ENCODE results near the gene OR8J1. TPM values are rescaled to one million over a fixed set of nuclear protein-coding genes. Genes with fewer than 3 reads are reported as not detected.

The OR8J1 gene
- total RNA-seq, 1 donor from 2014 or later = not detected

DNA sequence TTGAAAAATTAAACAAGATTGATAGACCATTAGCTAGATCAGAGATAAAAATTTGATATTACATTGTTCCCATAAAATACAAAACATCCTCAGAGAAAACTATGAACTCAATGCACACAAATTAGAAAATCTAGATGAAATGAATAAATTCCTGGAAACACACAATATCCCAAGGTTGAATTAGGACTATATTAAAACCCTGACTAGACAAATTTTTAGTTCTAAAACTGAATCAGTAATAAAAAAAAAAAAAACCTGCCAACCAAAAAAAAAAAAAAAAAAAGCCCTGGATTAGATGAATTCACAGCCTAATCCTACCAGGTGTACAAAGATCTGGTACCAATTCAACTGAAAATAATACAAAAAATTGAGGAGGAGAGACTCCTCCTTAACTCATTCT, 13.8 kb upstream of the OR8J1 start:
- Histone ChIP-seq H3K27me3 (ENCODE audit: low read depth) (no peaks in the 10 kb centered on the region), H3K4me1 (no peaks in the 10 kb centered on the region), H3K27ac (replicated peaks) (no peak overlapping the region), H3K4me3 (no peak overlapping the region), H3K36me3 (no peaks in the 10 kb centered on the region), H3K9me3 (replicated peaks) (peaks cover 42% of the 10 kb centered on the region)
- TF ChIP-seq, protein P1, sequence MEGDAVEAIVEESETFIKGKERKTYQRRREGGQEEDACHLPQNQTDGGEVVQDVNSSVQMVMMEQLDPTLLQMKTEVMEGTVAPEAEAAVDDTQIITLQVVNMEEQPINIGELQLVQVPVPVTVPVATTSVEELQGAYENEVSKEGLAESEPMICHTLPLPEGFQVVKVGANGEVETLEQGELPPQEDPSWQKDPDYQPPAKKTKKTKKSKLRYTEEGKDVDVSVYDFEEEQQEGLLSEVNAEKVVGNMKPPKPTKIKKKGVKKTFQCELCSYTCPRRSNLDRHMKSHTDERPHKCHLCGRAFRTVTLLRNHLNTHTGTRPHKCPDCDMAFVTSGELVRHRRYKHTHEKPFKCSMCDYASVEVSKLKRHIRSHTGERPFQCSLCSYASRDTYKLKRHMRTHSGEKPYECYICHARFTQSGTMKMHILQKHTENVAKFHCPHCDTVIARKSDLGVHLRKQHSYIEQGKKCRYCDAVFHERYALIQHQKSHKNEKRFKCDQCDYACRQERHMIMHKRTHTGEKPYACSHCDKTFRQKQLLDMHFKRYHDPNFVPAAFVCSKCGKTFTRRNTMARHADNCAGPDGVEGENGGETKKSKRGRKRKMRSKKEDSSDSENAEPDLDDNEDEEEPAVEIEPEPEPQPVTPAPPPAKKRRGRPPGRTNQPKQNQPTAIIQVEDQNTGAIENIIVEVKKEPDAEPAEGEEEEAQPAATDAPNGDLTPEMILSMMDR (IDR thresholded peaks at IDR 0.05; ENCODE audit: borderline replicate concordance) = no peak
- intact Hi-C loops (cut with micrococcal nuclease) = no loop called here
- no peak for DNase-seq

DNA sequence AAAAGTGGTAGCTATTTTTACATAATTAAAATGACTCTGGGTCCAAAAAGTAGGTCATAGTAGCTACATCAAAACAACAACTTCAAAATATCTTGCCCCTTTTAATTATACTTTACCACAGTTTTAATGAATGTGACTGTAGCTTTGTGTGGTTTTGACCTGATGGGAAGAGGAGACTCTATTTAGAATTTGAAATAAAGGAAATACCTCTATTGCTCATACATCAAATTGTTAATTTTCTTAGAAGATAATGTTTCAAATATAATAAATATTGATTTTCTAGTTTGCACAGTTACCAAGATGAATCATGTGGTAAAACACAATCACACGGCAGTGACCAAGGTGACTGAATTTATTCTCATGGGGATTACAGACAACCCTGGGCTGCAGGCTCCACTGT, 8.4 kb upstream of the OR8J1 start, which contains the start of gene OR8K1:
Gene OR8K1 (plus strand): TSS at position 301 of the 400 bp plus-strand sequence. CDS start 0 bp downstream, at position 301.
- Histone ChIP-seq H3K4me1 (no peaks in the 10 kb centered on the region), H3K36me3 (no peaks in the 10 kb centered on the region), H3K27ac (replicated peaks) (no peak within 1 kb of the TSS), H3K9me3 (replicated peaks) (peaks cover 22% of the 10 kb centered on the region), H3K27me3 (ENCODE audit: low read depth) (no peaks in the 10 kb centered on the region), H3K4me3 (no peak within 1 kb of the TSS)
- DNase-seq = no peak
- TF ChIP-seq, protein P1 (IDR thresholded peaks at IDR 0.05; ENCODE audit: borderline replicate concordance) = no peak
- intact Hi-C loops (cut with micrococcal nuclease) = no loop called here

DNA sequence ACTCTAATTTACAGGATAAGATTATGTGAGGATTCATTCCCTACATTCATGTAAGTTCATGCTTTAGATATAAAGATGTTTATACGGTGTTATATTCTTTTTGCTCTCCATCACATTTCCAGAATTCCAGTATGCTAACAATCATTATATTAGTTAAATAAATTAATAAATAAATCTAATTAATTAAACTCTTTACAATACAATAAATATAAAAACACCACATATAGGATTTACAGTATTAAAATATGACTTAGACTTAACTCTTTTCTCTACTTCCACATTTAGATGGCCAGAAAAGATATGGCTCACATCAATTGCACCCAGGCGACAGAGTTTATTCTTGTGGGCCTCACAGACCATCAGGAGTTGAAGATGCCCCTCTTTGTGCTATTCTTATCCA, 21.2 kb downstream of the OR8J1 start, which contains the start of gene OR8U1:
Gene OR8U1 (plus strand): TSS at position 301 of the 400 bp plus-strand sequence. CDS start 0 bp downstream, at position 301.
- no peaks in the 10 kb centered on the region for H3K27me3 ChIP-seq (ENCODE audit: low read depth)
- no peak within 1 kb of the TSS for H3K27ac ChIP-seq (replicated peaks)
- H3K36me3 ChIP-seq = no peaks in the 10 kb centered on the region
- intact Hi-C loops (cut with micrococcal nuclease) = no loop called here
- no peak for DNase-seq
- no peaks in the 10 kb centered on the region for H3K9me3 ChIP-seq (replicated peaks)
- no peaks in the 10 kb centered on the region for H3K4me1 ChIP-seq
- TF ChIP-seq, protein P1 (IDR thresholded peaks at IDR 0.05; ENCODE audit: borderline replicate concordance) = no peak
- no peak within 1 kb of the TSS for H3K4me3 ChIP-seq

DNA sequence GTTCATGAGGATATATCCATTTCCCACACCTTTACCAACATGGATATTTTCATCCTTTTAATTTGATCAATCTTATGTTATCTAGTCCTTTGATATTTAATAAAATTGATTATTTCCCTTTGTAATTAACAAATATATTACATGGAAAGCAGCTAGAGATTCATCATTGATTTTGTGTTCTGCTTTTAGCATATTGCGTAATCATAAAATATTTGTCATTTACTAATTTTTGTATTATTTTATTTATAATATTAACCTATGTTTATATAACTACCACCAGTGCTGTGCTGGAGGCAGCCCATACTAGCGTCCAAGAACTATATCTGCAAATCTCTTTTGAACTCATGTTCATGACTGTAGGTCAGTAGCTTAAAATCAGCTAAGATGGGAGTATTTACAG, 26.0 kb downstream of the OR8J1 start:
- no peaks in the 10 kb centered on the region for H3K36me3 ChIP-seq

DNA sequence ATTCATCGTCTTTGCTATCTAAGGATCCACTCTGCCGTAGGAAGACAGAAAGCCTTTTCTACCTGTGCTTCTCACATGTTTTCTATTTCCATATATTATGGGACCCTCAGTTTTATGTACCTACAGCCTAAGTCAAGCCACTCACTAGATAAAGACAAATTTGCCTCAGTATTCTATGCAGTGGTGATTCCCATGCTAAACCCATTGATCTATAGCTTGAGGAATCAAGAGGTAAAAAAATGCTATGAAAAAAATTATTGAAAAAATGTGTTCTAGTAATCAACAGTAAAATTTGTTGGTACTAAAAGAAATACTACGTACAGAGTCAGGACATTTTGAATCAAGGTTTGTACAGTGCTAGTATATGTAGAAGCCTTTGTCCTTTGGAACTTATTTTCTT, 40.3 kb downstream of the OR8J1 start:
- H3K27ac ChIP-seq (replicated peaks) = no peak overlapping the region
- intact Hi-C loops (cut with micrococcal nuclease) = no loop called here
- DNase-seq = no peak

More for the DNA sequence above, 26.0 kb downstream of the OR8J1 start:
- H3K4me3 ChIP-seq = no peak overlapping the region
- H3K27me3 ChIP-seq (ENCODE audit: low read depth) = no peaks in the 10 kb centered on the region
- TF ChIP-seq, protein P1 (IDR thresholded peaks at IDR 0.05; ENCODE audit: borderline replicate concordance) = no peak
- no peak for DNase-seq
- intact Hi-C loops (cut with micrococcal nuclease) = no loop called here
- no peaks in the 10 kb centered on the region for H3K4me1 ChIP-seq
- no peak overlapping the region for H3K27ac ChIP-seq (replicated peaks)
- no peaks in the 10 kb centered on the region for H3K9me3 ChIP-seq (replicated peaks)

More for the DNA sequence above, 40.3 kb downstream of the OR8J1 start:
- no peaks in the 10 kb centered on the region for H3K36me3 ChIP-seq
- TF ChIP-seq, protein P1 (IDR thresholded peaks at IDR 0.05; ENCODE audit: borderline replicate concordance) = no peak
- no peaks in the 10 kb centered on the region for H3K9me3 ChIP-seq (replicated peaks)
- no peaks in the 10 kb centered on the region for H3K27me3 ChIP-seq (ENCODE audit: low read depth)
- no peak overlapping the region for H3K4me3 ChIP-seq
- no peaks in the 10 kb centered on the region for H3K4me1 ChIP-seq

All from left ventricle myocardium inferior (tissue), 1 donor.